Measurements from ENCODE around the gene APOL6.
"Not testable (repeated sequence)": the region's sequence is repeated elsewhere in the genome, so short reads cannot be mapped to it uniquely, and the experiment has no call there.

APOL6 gene

GRCh38 chr22:35622191-35622913 is 25.9 kb upstream of the APOL6 start:
- FAIRE-seq (no peak), DNase-seq (ENCODE audit: insufficient read length, low spot score) (no peak)
- no peak for TF ChIP-seq POLR2A (IDR thresholded peaks at IDR 0.05; ENCODE audit: low read depth, low read length)

GRCh38 chr22:35623885-35624284 is 24.4 kb upstream of the APOL6 start:
- not testable (repeated sequence) for DNase-seq (ENCODE audit: insufficient read length, low spot score); FAIRE-seq

- DNase-seq (ENCODE audit: insufficient read length, low spot score) (no peak), FAIRE-seq (no peak)
- TF ChIP-seq POLR2A (IDR thresholded peaks at IDR 0.05; ENCODE audit: low read depth, low read length) = no peak
Observed at GRCh38 chr22:35624547-35624946, 23.7 kb upstream of the APOL6 start.

- no peak for FAIRE-seq
- no peak for TF ChIP-seq POLR2A (IDR thresholded peaks at IDR 0.05; ENCODE audit: low read depth, low read length)
Observed at GRCh38 chr22:35625763-35626432, 22.3 kb upstream of the APOL6 start.

GRCh38 chr22:35627267-35628041 is 20.8 kb upstream of the APOL6 start:
- FAIRE-seq = peak; percentile 27
- 0 out of 2 replicates have a peak, but pooled peaks have one; percentile 34 for TF ChIP-seq POLR2A (IDR thresholded peaks at IDR 0.05; ENCODE audit: low read depth, low read length)
- peak; percentile 57 for DNase-seq (ENCODE audit: insufficient read length, low spot score)

More at GRCh38 chr22:35625763-35626432, 22.3 kb upstream of the APOL6 start:
- DNase-seq (ENCODE audit: insufficient read length, low spot score) = no peak

- DNase-seq (ENCODE audit: insufficient read length, low spot score) = no peak
- TF ChIP-seq POLR2A (IDR thresholded peaks at IDR 0.05; ENCODE audit: low read depth, low read length) = no peak
- no peak for FAIRE-seq
Observed at GRCh38 chr22:35628732-35629131, 19.5 kb upstream of the APOL6 start.

- DNase-seq (ENCODE audit: insufficient read length, low spot score) (peak; percentile 59), FAIRE-seq (no peak)
- no peak for TF ChIP-seq POLR2A (IDR thresholded peaks at IDR 0.05; ENCODE audit: low read depth, low read length)
Observed at GRCh38 chr22:35629406-35630216, 18.6 kb upstream of the APOL6 start.

GRCh38 chr22:35630387-35630793 is 17.9 kb upstream of the APOL6 start:
- FAIRE-seq (no peak), DNase-seq (ENCODE audit: insufficient read length, low spot score) (no peak)

GRCh38 chr22:35630891-35631290 is 17.4 kb upstream of the APOL6 start:
- DNase-seq (ENCODE audit: insufficient read length, low spot score) (no peak), FAIRE-seq (no peak)
- TF ChIP-seq POLR2A (IDR thresholded peaks at IDR 0.05; ENCODE audit: low read depth, low read length) = no peak

More at GRCh38 chr22:35630387-35630793, 17.9 kb upstream of the APOL6 start:
- no peak for TF ChIP-seq POLR2A (IDR thresholded peaks at IDR 0.05; ENCODE audit: low read depth, low read length)

- DNase-seq (ENCODE audit: insufficient read length, low spot score) (no peak), FAIRE-seq (no peak)
- no peak for TF ChIP-seq POLR2A (IDR thresholded peaks at IDR 0.05; ENCODE audit: low read depth, low read length)
Observed at GRCh38 chr22:35631597-35631996, 16.6 kb upstream of the APOL6 start.

GRCh38 chr22:35632935-35633334 is 15.3 kb upstream of the APOL6 start:
- no peak for TF ChIP-seq POLR2A (IDR thresholded peaks at IDR 0.05; ENCODE audit: low read depth, low read length)
- DNase-seq (ENCODE audit: insufficient read length, low spot score) (no peak), FAIRE-seq (no peak)

- TF ChIP-seq POLR2A (IDR thresholded peaks at IDR 0.05; ENCODE audit: low read depth, low read length) = no peak
- no peak for FAIRE-seq
- DNase-seq (ENCODE audit: insufficient read length, low spot score) = no peak
Observed at GRCh38 chr22:35633520-35633919, 14.7 kb upstream of the APOL6 start.

- no peak for TF ChIP-seq POLR2A (IDR thresholded peaks at IDR 0.05; ENCODE audit: low read depth, low read length)
- FAIRE-seq (no peak), DNase-seq (ENCODE audit: insufficient read length, low spot score) (no peak)
Observed at GRCh38 chr22:35634015-35634414, 14.2 kb upstream of the APOL6 start.
